ENCODE results near the gene KIF7. TPM values are rescaled to one million over a fixed set of nuclear protein-coding genes. Genes with fewer than 3 reads are reported as not detected.
A peak's percentile ranks its signal among the peaks of the same experiment; 100 is the strongest.

KIF7 gene
- total RNA-seq, 5 donors from 2014 or later (not counting 1 experiment from before 2014, with no cell fraction given), result 0.07 to 0.26 (median 0.20) TPM

DNA sequence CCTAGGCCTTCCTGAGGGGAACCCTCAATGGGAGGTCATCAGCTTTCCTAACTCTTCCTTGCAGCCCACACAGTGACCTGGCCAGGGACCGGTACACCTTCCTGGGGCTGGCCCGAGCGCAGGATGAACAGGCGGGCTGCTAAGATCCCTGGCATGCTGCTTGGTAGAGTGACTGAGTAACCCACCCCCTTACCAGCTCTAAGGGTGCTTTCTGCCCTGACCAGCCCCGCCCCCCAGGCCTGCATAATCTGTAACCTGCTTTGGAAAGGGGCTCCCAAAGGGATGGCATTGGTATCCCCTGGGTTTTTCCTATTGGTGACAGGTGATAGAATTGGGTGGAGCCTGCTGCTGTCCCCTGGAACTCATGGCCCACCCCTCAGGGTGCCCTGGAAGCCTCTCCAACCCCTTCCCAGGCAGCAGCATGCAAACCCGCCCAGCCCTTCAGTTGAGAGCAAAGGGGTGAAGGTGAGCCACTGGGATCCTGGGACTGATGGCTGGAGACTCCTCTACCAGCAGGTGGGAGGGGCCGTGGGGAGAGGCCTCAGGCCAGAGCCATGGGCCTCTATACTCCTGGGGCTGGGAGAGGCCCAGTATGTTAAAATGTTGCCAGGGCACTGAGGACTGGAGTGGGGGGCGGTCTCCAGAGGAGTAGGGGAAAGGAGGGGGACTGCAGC, 11.1 kb upstream of the KIF7 start:
- H3K4me1 Mint-ChIP-seq, result peaks cover 4 to 6% (median 4%) of the 10 kb centered on the region in 3 donors
- H3K27ac Mint-ChIP-seq, result no peak overlapping the region
- Histone ChIP-seq H3K9me3 (no peaks in the 10 kb centered on the region), H3K4me1 (ENCODE audit: control insufficient read depth in 1 of 2, extremely low read depth in 1 of 2, insufficient read depth in 2 of 2, low read length in 2 of 2) (peaks cover 0 to 5% of the 10 kb centered on the region in 2 experiments), H3K27me3 (replicated peaks in 1 of 2; ENCODE audit: control insufficient read depth in 2 of 2, extremely low read depth in 1 of 2, insufficient read depth in 2 of 2, low read length in 1 of 2) (peaks cover 0 to 52% of the 10 kb centered on the region in 2 experiments), H3K36me3 (ENCODE audit: control insufficient read depth in 2 of 2, extremely low read depth in 1 of 2, insufficient read depth in 1 of 2, low read length in 1 of 2) (no peaks in the 10 kb centered on the region), H3K4me3 (ENCODE audit: control insufficient read depth in 1 of 2, extremely low read depth in 1 of 2, low read length in 1 of 2) (no peak overlapping the region), H3K27ac (ENCODE audit: low read length) (no peak overlapping the region)
- H3K27me3 Mint-ChIP-seq, result peaks cover 32 to 35% of the 10 kb centered on the region in 2 donors
- WGBS (ENCODE audit: insufficient coverage), result 83% methylated on average over 3 of the region's 8 CpGs
- no peaks in the 10 kb centered on the region for H3K9me3 Mint-ChIP-seq
- CTCF ChIA-PET, result no interaction called here
- H3K4me3 Mint-ChIP-seq, result no peak overlapping the region
- H3K36me3 Mint-ChIP-seq, result no peaks in the 10 kb centered on the region
- DNase-seq (no peak), ATAC-seq (replicated peaks in 1 of 4) (no peak)
- POLR2A ChIA-PET, result no interaction called here

DNA sequence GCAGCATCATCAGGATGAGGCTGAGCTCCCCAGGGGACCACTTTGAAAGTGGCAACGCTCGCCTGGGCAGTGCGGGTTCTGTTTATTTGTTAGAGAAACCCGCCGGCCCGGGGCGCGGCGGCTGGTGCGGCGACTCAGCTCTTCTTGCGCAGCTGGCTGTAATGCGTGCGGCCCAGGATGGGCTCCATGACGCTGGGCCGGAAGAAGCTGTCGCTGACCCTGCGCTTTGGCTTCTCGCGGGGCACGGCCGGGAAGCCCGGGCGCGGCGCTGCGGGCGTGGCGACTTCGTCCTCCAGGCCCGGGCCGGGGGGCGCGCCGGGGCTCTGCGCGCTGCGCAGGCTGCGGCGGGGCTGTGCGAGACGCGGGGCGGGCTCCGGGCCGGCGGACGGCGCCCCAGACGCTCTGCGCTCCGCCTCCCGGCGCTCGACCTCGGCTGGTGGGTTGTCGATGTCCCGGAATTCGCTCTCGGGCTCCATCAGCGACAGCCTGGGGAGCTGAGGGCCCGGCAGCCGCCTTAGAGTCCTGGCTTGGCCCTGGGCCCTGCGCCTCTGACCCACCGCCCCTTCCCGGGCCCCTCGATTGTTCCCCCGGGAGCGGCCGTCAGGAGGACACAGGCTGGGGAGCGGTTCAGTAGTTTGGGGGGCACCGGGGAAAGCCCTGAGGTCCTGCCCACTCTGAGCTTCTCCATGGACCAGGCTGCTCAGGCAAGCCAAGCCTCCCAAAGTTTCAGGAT, 10.3 kb upstream of the KIF7 start:
- peak overlapping the region in 1 of 2 donors; percentile 19 for H3K4me3 ChIP-seq (ENCODE audit: control insufficient read depth in 1 of 2, extremely low read depth in 1 of 2, low read length in 1 of 2)
- DNase-seq (no peak), ATAC-seq (replicated peaks in 1 of 4) (no peak)
- ChIA-PET POLR2A (no interaction called here), CTCF (no interaction called here)
- peaks cover 0 to 5% of the 10 kb centered on the region in 2 experiments for H3K4me1 ChIP-seq (ENCODE audit: control insufficient read depth in 1 of 2, extremely low read depth in 1 of 2, insufficient read depth in 2 of 2, low read length in 2 of 2)
- WGBS (ENCODE audit: insufficient coverage), result 7% methylated on average over 72 of the region's 72 CpGs
- no peak overlapping the region for H3K27ac ChIP-seq (ENCODE audit: low read length)
- H3K4me1 Mint-ChIP-seq, result peaks cover 4 to 6% (median 4%) of the 10 kb centered on the region in 3 donors
- no peaks in the 10 kb centered on the region for H3K9me3 ChIP-seq
- no peak overlapping the region for H3K27ac Mint-ChIP-seq
- H3K36me3 Mint-ChIP-seq, result no peaks in the 10 kb centered on the region
- H3K4me3 Mint-ChIP-seq, result no peak overlapping the region
- H3K27me3 Mint-ChIP-seq, result peaks cover 36 to 38% of the 10 kb centered on the region in 2 donors
- H3K27me3 ChIP-seq (replicated peaks in 1 of 2; ENCODE audit: control insufficient read depth in 2 of 2, extremely low read depth in 1 of 2, insufficient read depth in 2 of 2, low read length in 1 of 2), result peaks cover 2 to 53% of the 10 kb centered on the region in 2 experiments
- H3K36me3 ChIP-seq (ENCODE audit: control insufficient read depth in 2 of 2, extremely low read depth in 1 of 2, insufficient read depth in 1 of 2, low read length in 1 of 2), result no peaks in the 10 kb centered on the region
- H3K9me3 Mint-ChIP-seq, result no peaks in the 10 kb centered on the region

DNA sequence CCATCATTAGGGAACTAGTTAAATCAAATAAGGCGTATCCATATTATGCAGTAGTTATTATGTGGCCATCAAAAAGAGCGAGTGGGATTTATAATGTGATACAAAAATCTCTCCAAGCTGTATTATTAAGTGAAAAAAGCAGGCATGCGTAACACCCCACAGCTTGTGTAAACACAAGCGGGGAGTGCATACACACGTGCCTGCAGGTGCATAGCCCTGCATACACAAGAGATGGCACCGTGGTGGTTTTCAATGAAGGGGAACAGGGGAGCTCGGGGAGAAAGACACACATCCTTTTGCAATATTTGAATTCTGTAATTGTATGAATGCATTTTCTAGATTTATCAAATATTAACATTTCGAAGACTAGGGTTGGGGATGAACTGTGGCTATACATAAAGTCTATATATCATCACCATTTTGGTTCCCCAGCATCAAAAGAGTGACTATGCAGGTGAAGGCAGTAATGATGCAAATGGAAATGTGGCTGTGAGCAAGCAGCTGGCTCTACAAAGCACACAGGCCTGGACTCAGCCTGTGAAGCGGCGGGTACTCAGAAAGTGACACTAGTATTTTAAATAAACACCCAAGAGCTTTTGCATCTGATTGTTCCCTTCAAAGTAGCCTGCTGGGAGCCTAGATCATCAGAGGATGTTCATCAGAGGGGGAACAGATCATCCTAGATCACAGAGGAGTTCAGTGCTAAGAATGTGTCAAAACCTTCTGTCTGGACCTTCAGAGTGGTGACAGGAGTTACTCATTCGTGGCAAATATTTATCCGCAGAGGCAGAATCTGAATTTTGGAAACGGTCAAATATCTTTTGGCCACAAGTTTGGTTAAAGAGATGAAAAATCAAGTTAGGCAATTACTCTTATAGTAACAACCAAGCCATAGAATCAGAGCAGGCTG, 9.4 kb upstream of the KIF7 start:
- DNase-seq (no peak), ATAC-seq (replicated peaks in 1 of 4) (no peak)
- 90% methylated on average over 2 of the region's 13 CpGs for WGBS (ENCODE audit: insufficient coverage)
- no peak overlapping the region for H3K4me3 ChIP-seq (ENCODE audit: control insufficient read depth in 1 of 2, extremely low read depth in 1 of 2, low read length in 1 of 2)
- no peaks in the 10 kb centered on the region for H3K9me3 ChIP-seq
- Mint-ChIP-seq H3K27me3 (peaks cover 43 to 44% of the 10 kb centered on the region in 2 donors), H3K4me3 (peak overlapping the region in 2 of 3 donors; percentile 14 to 61), H3K9me3 (no peaks in the 10 kb centered on the region), H3K4me1 (peaks cover 4 to 6% (median 4%) of the 10 kb centered on the region in 3 donors), H3K36me3 (no peaks in the 10 kb centered on the region), H3K27ac (no peak overlapping the region)
- ChIA-PET CTCF (no interaction called here), POLR2A (no interaction called here)
- H3K4me1 ChIP-seq (ENCODE audit: control insufficient read depth in 1 of 2, extremely low read depth in 1 of 2, insufficient read depth in 2 of 2, low read length in 2 of 2), result peaks cover 0 to 5% of the 10 kb centered on the region in 2 experiments
- H3K27me3 ChIP-seq (replicated peaks in 1 of 2; ENCODE audit: control insufficient read depth in 2 of 2, extremely low read depth in 1 of 2, insufficient read depth in 2 of 2, low read length in 1 of 2), result peaks cover 2 to 52% of the 10 kb centered on the region in 2 experiments
- H3K36me3 ChIP-seq (ENCODE audit: control insufficient read depth in 2 of 2, extremely low read depth in 1 of 2, insufficient read depth in 1 of 2, low read length in 1 of 2), result no peaks in the 10 kb centered on the region
- no peak overlapping the region for H3K27ac ChIP-seq (ENCODE audit: low read length)

DNA sequence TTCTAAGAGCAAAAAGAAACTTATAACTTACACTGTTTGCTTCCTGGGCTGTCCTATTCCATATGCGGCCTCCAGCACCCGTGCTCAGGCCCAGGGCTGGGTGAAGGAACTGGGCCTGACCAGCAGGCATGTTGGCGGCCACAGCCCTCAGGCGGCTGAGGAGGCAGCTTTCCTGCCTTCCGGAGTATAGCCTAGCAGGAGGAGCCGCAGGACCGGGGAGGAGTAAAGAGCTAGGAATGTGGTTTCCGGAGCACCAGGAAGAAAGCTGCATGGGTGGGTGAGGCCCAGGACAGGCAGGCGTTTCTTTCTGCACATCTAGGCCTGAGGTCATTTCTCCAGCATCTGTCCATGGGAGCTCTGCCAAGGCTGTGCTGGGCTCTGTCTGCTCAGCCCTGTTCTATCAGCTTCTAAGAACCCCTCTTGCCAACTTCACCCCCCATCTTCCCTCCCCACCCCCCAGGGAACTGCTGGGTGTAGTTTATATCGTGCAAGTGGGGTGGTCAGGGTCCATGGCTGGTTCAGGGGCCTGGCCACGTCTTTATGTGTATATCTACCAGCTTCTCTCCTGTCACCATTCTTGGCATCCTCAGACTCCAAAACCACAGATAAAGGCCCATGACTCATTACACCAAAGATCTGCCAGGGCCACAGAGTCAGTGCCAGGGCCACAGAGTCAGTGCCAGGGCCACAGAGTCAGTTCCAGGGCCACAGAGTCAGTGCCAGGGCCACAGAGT, 7.8 kb upstream of the KIF7 start:
- H3K9me3 ChIP-seq, result no peaks in the 10 kb centered on the region
- Mint-ChIP-seq H3K27me3 (peaks cover 51 to 53% of the 10 kb centered on the region in 2 donors), H3K27ac (no peak overlapping the region), H3K4me3 (no peak overlapping the region), H3K4me1 (peaks cover 4 to 6% (median 4%) of the 10 kb centered on the region in 3 donors), H3K36me3 (no peaks in the 10 kb centered on the region), H3K9me3 (no peaks in the 10 kb centered on the region)
- 66% methylated on average over 9 of the region's 11 CpGs for WGBS (ENCODE audit: insufficient coverage)
- peaks cover 0 to 5% of the 10 kb centered on the region in 2 experiments for H3K4me1 ChIP-seq (ENCODE audit: control insufficient read depth in 1 of 2, extremely low read depth in 1 of 2, insufficient read depth in 2 of 2, low read length in 2 of 2)
- DNase-seq (no peak), ATAC-seq (replicated peaks in 1 of 4) (no peak)
- H3K27ac ChIP-seq (ENCODE audit: low read length), result no peak overlapping the region
- CTCF ChIA-PET, result no interaction called here
- no peaks in the 10 kb centered on the region for H3K36me3 ChIP-seq (ENCODE audit: control insufficient read depth in 2 of 2, extremely low read depth in 1 of 2, insufficient read depth in 1 of 2, low read length in 1 of 2)
- POLR2A ChIA-PET, result no interaction called here
- H3K4me3 ChIP-seq (ENCODE audit: control insufficient read depth in 1 of 2, extremely low read depth in 1 of 2, low read length in 1 of 2), result no peak overlapping the region
- H3K27me3 ChIP-seq (replicated peaks in 1 of 2; ENCODE audit: control insufficient read depth in 2 of 2, extremely low read depth in 1 of 2, insufficient read depth in 2 of 2, low read length in 1 of 2), result peaks cover 2 to 49% of the 10 kb centered on the region in 2 experiments

DNA sequence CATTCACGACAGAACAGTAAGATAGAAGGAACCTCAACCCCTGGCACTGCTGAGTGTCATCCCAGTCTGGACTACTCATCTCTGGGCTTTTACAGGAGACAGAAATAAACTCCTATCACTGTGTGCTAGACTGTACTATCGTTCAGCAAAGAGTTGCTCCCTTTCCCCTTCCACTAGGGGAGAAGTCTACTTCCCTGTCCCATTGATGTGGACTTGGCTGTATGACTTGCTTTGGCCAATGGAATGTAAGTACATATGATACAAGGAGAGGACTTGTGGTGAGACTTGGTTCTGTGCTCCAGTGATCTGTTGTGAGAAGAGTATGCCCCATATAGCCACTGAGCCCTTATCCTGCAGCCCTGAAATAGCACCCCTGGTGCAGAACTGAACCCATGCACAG, 5.3 kb upstream of the KIF7 start:
- Mint-ChIP-seq H3K4me1 (peaks cover 7 to 10% (median 8%) of the 10 kb centered on the region in 3 donors), H3K9me3 (no peaks in the 10 kb centered on the region), H3K36me3 (no peaks in the 10 kb centered on the region), H3K4me3 (no peak overlapping the region), H3K27me3 (peaks cover 53 to 55% of the 10 kb centered on the region in 2 donors), H3K27ac (no peak overlapping the region)
- no peak overlapping the region for H3K27ac ChIP-seq (ENCODE audit: low read length)
- H3K4me3 ChIP-seq (ENCODE audit: control insufficient read depth in 1 of 2, extremely low read depth in 1 of 2, low read length in 1 of 2), result no peak overlapping the region
- H3K9me3 ChIP-seq, result no peaks in the 10 kb centered on the region
- no peak for DNase-seq
- ATAC-seq (replicated peaks in 1 of 4), result no peak
- peaks cover 0 to 2% of the 10 kb centered on the region in 2 experiments for H3K4me1 ChIP-seq (ENCODE audit: control insufficient read depth in 1 of 2, extremely low read depth in 1 of 2, insufficient read depth in 2 of 2, low read length in 2 of 2)
- peaks cover 2 to 40% of the 10 kb centered on the region in 2 experiments for H3K27me3 ChIP-seq (replicated peaks in 1 of 2; ENCODE audit: control insufficient read depth in 2 of 2, extremely low read depth in 1 of 2, insufficient read depth in 2 of 2, low read length in 1 of 2)
- CTCF ChIA-PET, result no interaction called here
- POLR2A ChIA-PET, result no interaction called here
- 100% methylated on average over 1 of the region's 2 CpGs for WGBS (ENCODE audit: insufficient coverage)
- H3K36me3 ChIP-seq (ENCODE audit: control insufficient read depth in 2 of 2, extremely low read depth in 1 of 2, insufficient read depth in 1 of 2, low read length in 1 of 2), result no peaks in the 10 kb centered on the region

DNA sequence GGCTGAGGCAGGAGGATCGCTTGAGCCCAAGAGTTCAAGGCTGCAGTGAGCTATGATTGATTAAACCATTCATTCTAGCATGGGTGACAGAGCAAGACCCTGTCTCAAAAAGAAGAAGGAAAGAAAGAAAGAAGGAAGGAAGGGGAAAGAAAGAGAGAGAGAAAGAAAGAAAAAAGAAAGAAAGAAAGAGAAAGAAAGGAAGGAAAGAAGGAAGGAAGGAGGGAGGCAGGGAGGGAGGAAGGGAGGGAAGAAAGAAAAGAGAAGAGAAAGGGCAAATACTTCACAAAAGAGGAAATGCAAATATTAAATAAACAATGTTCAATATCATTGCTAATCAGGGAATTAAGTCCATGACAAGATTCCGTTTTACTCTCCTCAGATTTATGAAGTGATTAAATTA, 4.0 kb upstream of the KIF7 start:
- Histone ChIP-seq H3K27ac (ENCODE audit: low read length) (no peak overlapping the region), H3K27me3 (replicated peaks in 1 of 2; ENCODE audit: control insufficient read depth in 2 of 2, extremely low read depth in 1 of 2, insufficient read depth in 2 of 2, low read length in 1 of 2) (peaks cover 2 to 42% of the 10 kb centered on the region in 2 experiments), H3K4me1 (ENCODE audit: control insufficient read depth in 1 of 2, extremely low read depth in 1 of 2, insufficient read depth in 2 of 2, low read length in 2 of 2) (peaks cover 3 to 12% of the 10 kb centered on the region in 2 experiments), H3K9me3 (no peaks in the 10 kb centered on the region), H3K36me3 (ENCODE audit: control insufficient read depth in 2 of 2, extremely low read depth in 1 of 2, insufficient read depth in 1 of 2, low read length in 1 of 2) (no peaks in the 10 kb centered on the region), H3K4me3 (ENCODE audit: control insufficient read depth in 1 of 2, extremely low read depth in 1 of 2, low read length in 1 of 2) (no peak overlapping the region)
- Mint-ChIP-seq H3K4me1 (peaks cover 10 to 11% (median 10%) of the 10 kb centered on the region in 3 donors), H3K27ac (no peak overlapping the region), H3K36me3 (no peaks in the 10 kb centered on the region), H3K4me3 (no peak overlapping the region), H3K27me3 (peaks cover 52 to 54% of the 10 kb centered on the region in 2 donors), H3K9me3 (no peaks in the 10 kb centered on the region)
- no peak for ATAC-seq (replicated peaks in 1 of 4)
- DNase-seq, result no peak
- WGBS (ENCODE audit: insufficient coverage), result no CpG with 5 or more reads among the region's 2 CpGs
- ChIA-PET CTCF (no interaction called here), POLR2A (no interaction called here)
